Tibial artery (tissue), 4 donors: ENCODE data around the gene MICAL3.

ENCODE experiments used
- DNase-seq, 2 donors: peaks; one replicate each; pipeline ENCODE4 v3.0.0-alpha.2; 2019
- H3K27ac ChIP-seq, 2 donors: fragments of 200-600 bp; sonication (generic) in 1 of 2; 1 replicate in 1 of 2; 2 replicates in 1 of 2; pipeline ENCODE4 v1.5.1; 2018 to 2019; ENCODE audit warnings: mild to moderate bottlenecking in 1 of 2
- H3K27me3 ChIP-seq, 2 donors: fragments of 200-600 bp; sonication (generic) in 1 of 2; one replicate each; pipeline versions ENCODE4 v1.5.1 to v1.6.0; 2016 to 2019
- H3K36me3 ChIP-seq, 3 donors: fragments of 200-600 bp; sonication (generic) in 2 of 3; one replicate each; pipeline ENCODE4 v1.5.1; 2016 to 2019; ENCODE audit warnings: mild to moderate bottlenecking in 2 of 3
- H3K4me1 ChIP-seq, 4 donors: fragments of 200-600 bp; sonication (generic) in 2 of 4; 1 replicate in 3 of 4; 2 replicates in 1 of 4; pipeline ENCODE4 v1.5.1; 2016 to 2019
- H3K4me3 ChIP-seq, 2 donors: fragments of 200-600 bp; sonication (generic) in 1 of 2; 1 replicate in 1 of 2; 2 replicates in 1 of 2; pipeline ENCODE4 v1.5.1; 2018 to 2019; ENCODE audit warnings: mild to moderate bottlenecking in 2 of 2
- H3K9me3 ChIP-seq, 3 donors: fragments of 200-600 bp; sonication (generic) in 1 of 3; one replicate each; pipeline ENCODE4 v1.5.1; 2016 to 2019
- CTCF ChIP-seq, 2 experiments: fragments of 200-600 bp in 1 of 2; fragments of 450-650 bp in 1 of 2; IDR thresholded peaks; one replicate each; pipeline ENCODE4 v1.5.1; 2017 to 2019; ENCODE audit warnings: antibody characterized with exemption in 2 of 2, mild to moderate bottlenecking in 1 of 2, moderate library complexity in 1 of 2
- intact Hi-C: fragments of 100-400 bp; cut with DNase I; formaldehyde crosslinking; loops from one replicate; pipeline ENCODE4 v1.15.0; 2023; ENCODE audit warnings: low total_unique reads

The MICAL3 gene

GRCh38 chr22:17742527-17742902 is 281.8 kb downstream of the MICAL3 start:
- H3K27me3 ChIP-seq = peaks cover 0 to 3% of the 10 kb centered on the region in 2 donors
- intact Hi-C loops = no loop called here
- H3K36me3 ChIP-seq = peaks cover 0 to 3% (median 0%) of the 10 kb centered on the region in 3 donors
- peak; percentile 47 to 62 for TF ChIP-seq CTCF (IDR thresholded peaks at IDR 0.05)
- H3K9me3 ChIP-seq = no peaks in the 10 kb centered on the region
- H3K4me3 ChIP-seq = no peak overlapping the region
- H3K27ac ChIP-seq = no peak overlapping the region
- no peak for DNase-seq
- peaks cover 0 to 4% (median 2%) of the 10 kb centered on the region in 4 donors for H3K4me1 ChIP-seq

GRCh38 chr22:17741866-17742526 is 282.4 kb downstream of the MICAL3 start:
- TF ChIP-seq CTCF (IDR thresholded peaks at IDR 0.05) = no peak
- intact Hi-C loops = no loop called here
- DNase-seq = no peak
- Histone ChIP-seq H3K27ac (no peak overlapping the region), H3K4me3 (no peak overlapping the region), H3K9me3 (no peaks in the 10 kb centered on the region), H3K27me3 (peaks cover 0 to 3% of the 10 kb centered on the region in 2 donors), H3K36me3 (peaks cover 0 to 6% (median 0%) of the 10 kb centered on the region in 3 donors), H3K4me1 (peaks cover 0 to 4% (median 2%) of the 10 kb centered on the region in 4 donors)

GRCh38 chr22:17739196-17739975 is 285.0 kb downstream of the MICAL3 start:
- Histone ChIP-seq H3K4me3 (no peak overlapping the region), H3K27ac (no peak overlapping the region), H3K36me3 (peaks cover 0 to 18% (median 6%) of the 10 kb centered on the region in 3 donors), H3K9me3 (no peaks in the 10 kb centered on the region), H3K4me1 (peaks cover 0 to 4% (median 2%) of the 10 kb centered on the region in 4 donors), H3K27me3 (peaks cover 0 to 3% of the 10 kb centered on the region in 2 donors)
- TF ChIP-seq CTCF (IDR thresholded peaks at IDR 0.05) = no peak
- intact Hi-C loops = no loop called here
- DNase-seq = peak in 1 of 2 donors; percentile 65

- peaks cover 0 to 3% of the 10 kb centered on the region in 2 donors for H3K27me3 ChIP-seq
- H3K27ac ChIP-seq = no peak overlapping the region
- peaks cover 4 to 26% (median 13%) of the 10 kb centered on the region in 3 donors for H3K36me3 ChIP-seq
- peaks cover 0 to 4% (median 2%) of the 10 kb centered on the region in 4 donors for H3K4me1 ChIP-seq
- H3K4me3 ChIP-seq = no peak overlapping the region
- TF ChIP-seq CTCF (IDR thresholded peaks at IDR 0.05) = no peak
- intact Hi-C loops = no loop called here
- DNase-seq = no peak
- no peaks in the 10 kb centered on the region for H3K9me3 ChIP-seq
Measured at GRCh38 chr22:17738386-17739128, 285.8 kb downstream of the MICAL3 start.
